HCT116 (cell line): ENCODE results near the gene ROR2. TPM values are rescaled to one million over a fixed set of nuclear protein-coding genes. Genes with fewer than 3 reads are reported as not detected.

Experiments
- ATAC-seq: fragments of 200-7000 bp; cut with Tn5 transposase; 2 replicates; pipeline ENCODE4 v1.9.1; 2020; ENCODE audit warnings: mild to moderate bottlenecking, moderate library complexity
- BruUV-seq: library from RNA; stranded (reverse); fragments of 400-500 nt; replicated peaks from 2 replicates; lab custom pipeline; 2021; lab: Mats Ljungman, UMichigan
- CTCF ChIA-PET: fragments of 300-600 bp; sonication (Branson Sonifier 250); formaldehyde crosslinking; loops from one replicate; lab custom pipeline; 2021; ENCODE audit warnings: antibody characterized with exemption; lab: Charles Lee
- POLR2A ChIA-PET: fragments of 300-600, 350-600 bp; sonication (Branson Sonifier 250); formaldehyde crosslinking; loops from one replicate; lab custom pipeline; 2021; ENCODE audit warnings: antibody characterized with exemption; lab: Charles Lee
- RAD21 ChIA-PET, 2 experiments: fragments of 300-600 bp; sonication (Branson Sonifier 250); formaldehyde crosslinking; loops; one replicate each; lab custom pipeline; 2023; ENCODE audit warnings: low total read pairs in 2 of 2; ENCODE audit not compliant: uncharacterized antibody in 2 of 2, unreplicated experiment in 2 of 2, low non-redundant PET in 1 of 2; lab: Charles Lee
- DNase-seq: peaks from one replicate; pipeline ENCODE4 v3.0.0-alpha.2; 2010; ENCODE audit warnings: low read depth, low spot score
- H2AFZ ChIP-seq: fragments of 200-600 bp; shearing (Covaris generic), sonication (generic); 2 replicates; pipeline ENCODE4 v1.6.1; 2017; ENCODE audit warnings: low read depth, mixed run types, mixed read lengths, antibody characterized with exemption, low read length; ENCODE audit not compliant: poor library complexity, severe bottlenecking
- H3K27ac ChIP-seq: 2 replicates; pipeline ENCODE4 v1.5.1; 2012; ENCODE audit warnings: low read depth, low read length
- H3K27me3 ChIP-seq: fragments of 200-600 bp; sonication (generic); 2 replicates; pipeline ENCODE4 v1.6.1; 2016; ENCODE audit warnings: mixed run types, low read length, mixed read lengths; ENCODE audit not compliant: insufficient read depth
- H3K36me3 ChIP-seq, 2 experiments: fragments of 200-500 bp in 1 of 2; fragments of 200-600 bp in 1 of 2; sonication (Bioruptor generic) in 1 of 2; sonication (generic) in 1 of 2; 2 replicates each; pipeline versions ENCODE4 v1.5.1 to v1.6.1; 2014 to 2016; ENCODE audit warnings: low read length in 2 of 2, inconsistent platforms in 1 of 2, mixed read lengths in 1 of 2, mixed run types in 1 of 2; ENCODE audit not compliant: insufficient read depth in 2 of 2, control insufficient read depth in 1 of 2
- H3K4me1 ChIP-seq, 2 experiments: fragments of 200-600 bp in 1 of 2; sonication (generic) in 1 of 2; 2 replicates each; pipeline versions ENCODE4 v1.5.1 to v1.6.1; 2012 to 2017; ENCODE audit warnings: low read length in 2 of 2, inconsistent platforms in 1 of 2, mild to moderate bottlenecking in 1 of 2, mixed read lengths in 1 of 2, mixed run types in 1 of 2, moderate library complexity in 1 of 2; ENCODE audit not compliant: insufficient read depth in 2 of 2, control insufficient read depth in 1 of 2
- H3K4me2 ChIP-seq: fragments of 200-600 bp; sonication (generic); 2 replicates; pipeline ENCODE4 v1.6.1; 2017; ENCODE audit warnings: mixed run types, low read length, mixed read lengths
- H3K4me3 ChIP-seq, 2 experiments: fragments of 200-600 bp in 1 of 2; sonication (generic) in 1 of 2; replicated peaks in 1 of 2; 2 replicates each; pipeline ENCODE4 v1.5.1; 2011 to 2016; ENCODE audit warnings: low read length in 2 of 2, control low read depth in 1 of 2, low read depth in 1 of 2, mild to moderate bottlenecking in 1 of 2, mixed read lengths in 1 of 2, mixed run types in 1 of 2
- H3K79me2 ChIP-seq: fragments of 200-600 bp; sonication (generic); 2 replicates; pipeline ENCODE4 v1.6.1; 2017; ENCODE audit warnings: mild to moderate bottlenecking, mixed run types, low read length, moderate library complexity, mixed read lengths; ENCODE audit not compliant: insufficient read depth
- H3K9ac ChIP-seq: fragments of 200-600 bp; sonication (generic); 2 replicates; pipeline ENCODE4 v1.6.1; 2016; ENCODE audit warnings: low read length, mixed read lengths
- H3K9me2 ChIP-seq: fragments of 200-600 bp; sonication (generic), shearing (Covaris generic); 2 replicates; pipeline ENCODE4 v1.6.1; 2017; ENCODE audit warnings: mixed run types, mild to moderate bottlenecking, moderate library complexity; ENCODE audit not compliant: insufficient read depth
- H3K9me3 ChIP-seq, 2 experiments: fragments of 200-500 bp in 1 of 2; fragments of 200-600 bp in 1 of 2; sonication (Bioruptor generic) in 1 of 2; sonication (generic) in 1 of 2; 2 replicates each; pipeline ENCODE4 v1.6.1; 2014 to 2017; ENCODE audit warnings: low read length in 2 of 2, mixed read lengths in 2 of 2, inconsistent platforms in 1 of 2, low read depth in 1 of 2, mild to moderate bottlenecking in 1 of 2, mixed run types in 1 of 2, moderate library complexity in 1 of 2; ENCODE audit not compliant: control insufficient read depth in 1 of 2, insufficient read depth in 1 of 2
- H4K20me1 ChIP-seq: fragments of 200-600 bp; sonication (generic), shearing (Covaris generic); 2 replicates; pipeline ENCODE4 v1.6.1; 2017; ENCODE audit warnings: mixed run types, mild to moderate bottlenecking, moderate library complexity; ENCODE audit not compliant: insufficient read depth
- CTCF ChIP-seq, 3 experiments: fragments of 200-600 bp in 1 of 3; sonication (generic) in 1 of 3; IDR thresholded peaks in 2 of 3; conservative IDR thresholded peaks in 1 of 3; 2 replicates each; pipeline ENCODE4 v1.5.1; 2012 to 2017; ENCODE audit warnings: low read depth in 2 of 3, low read length in 2 of 3, antibody characterized with exemption in 1 of 3, borderline replicate concordance in 1 of 3, control low read depth in 1 of 3, mild to moderate bottlenecking in 1 of 3, mixed read lengths in 1 of 3, mixed run types in 1 of 3, moderate library complexity in 1 of 3; ENCODE audit not compliant: insufficient read depth in 1 of 3
- EZH2 ChIP-seq: fragments of 200-600 bp; sonication (generic); IDR thresholded peaks from 2 replicates; pipeline ENCODE4 v1.6.1; 2017; ENCODE audit warnings: antibody characterized with exemption, mixed run types
- RAD21 ChIP-seq: IDR thresholded peaks from 2 replicates; pipeline ENCODE4 v1.6.1; 2012; ENCODE audit warnings: low read depth, mild to moderate bottlenecking
- SIN3A ChIP-seq: IDR thresholded peaks from 2 replicates; pipeline ENCODE4 v1.6.1; 2012; ENCODE audit warnings: low read depth
- intact Hi-C: fragments of 100-400 bp; cut with micrococcal nuclease; formaldehyde crosslinking; loops from 2 replicates; pipeline ENCODE4 v1.10.0; 2022
- total RNA-seq: library from RNA; stranded (reverse); gene quantifications from one replicate; pipeline ENCODE4 v1.2.1, GENCODE V29; 2021; ENCODE audit not compliant: unreplicated experiment

ROR2 gene
- total RNA-seq, 1 experiment from 2014 or later, result 15.7 TPM

DNA sequence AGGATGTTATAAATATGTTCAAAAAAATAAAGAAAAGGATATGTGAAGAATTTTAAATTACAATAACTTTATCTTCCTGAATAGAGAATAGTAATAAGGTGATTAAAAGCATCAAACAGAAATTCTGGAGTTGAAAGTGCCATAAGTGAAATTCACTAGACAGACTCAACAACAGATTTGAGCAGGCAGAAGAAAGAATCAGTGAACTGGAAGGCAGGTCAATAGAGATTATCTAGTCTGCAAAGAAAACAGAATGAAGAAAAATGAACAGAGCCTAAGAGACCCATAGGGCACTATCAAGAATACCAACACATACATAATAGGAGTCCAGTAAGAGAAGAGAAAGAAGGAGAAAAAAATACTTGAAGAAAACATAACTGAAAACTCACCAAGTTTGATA lies 162.1 kb downstream of the ROR2 start:
- BruUV-seq, result no TSS peak
- CTCF ChIA-PET, result no interaction called here

More for the DNA sequence above, 162.1 kb downstream of the ROR2 start:
- Histone ChIP-seq H3K9me2 (no peaks in the 10 kb centered on the region), H3K36me3 (no peaks in the 10 kb centered on the region), H3K9me3 (no peaks in the 10 kb centered on the region), H3K27me3 (no peaks in the 10 kb centered on the region), H3K79me2 (0 out of 2 replicates have a peak, but pooled peaks cover 5% of the 10 kb centered on the region), H3K4me2 (no peak overlapping the region), H3K4me1 (peaks cover 0 to 7% of the 10 kb centered on the region in 2 experiments; a peak in 2 of 4 replicates), H3K4me3 (no peak overlapping the region), H3K27ac (no peak overlapping the region), H3K9ac (no peak overlapping the region), H4K20me1 (no peaks in the 10 kb centered on the region), H2AFZ (no peak overlapping the region)
- ChIA-PET RAD21 (no interaction called here), POLR2A (no interaction called here)
- ATAC-seq, result no peak
- intact Hi-C loops, result no loop called here
- TF ChIP-seq RAD21 (no peak), CTCF (IDR thresholded peaks at IDR 0.05 in 2 of 3, conservative IDR thresholded peaks at IDR 0.05 in 1 of 3; ENCODE audit: borderline replicate concordance in 1 of 3, insufficient read depth in 1 of 3, low read depth in 2 of 3, low read length in 2 of 3) (no peak), EZH2 (no peak), SIN3A (no peak)
- DNase-seq, result no peak
